GM15510 (cell line): ENCODE measurements around the gene BFSP2.

ENCODE experiments used
- POLR2A ChIP-seq: IDR thresholded peaks from 3 replicates; pipeline ENCODE4 v1.6.1; 2011; ENCODE audit warnings: borderline replicate concordance; ENCODE audit not compliant: insufficient read length; ENCODE audit errors: extremely low read depth

Gene BFSP2

GRCh38 chr3:133472242-133472641 is 72.4 kb downstream of the BFSP2 start:
- no peak for TF ChIP-seq POLR2A

GRCh38 chr3:133472889-133473288 is 73.0 kb downstream of the BFSP2 start:
- TF ChIP-seq POLR2A: no peak

DNA sequence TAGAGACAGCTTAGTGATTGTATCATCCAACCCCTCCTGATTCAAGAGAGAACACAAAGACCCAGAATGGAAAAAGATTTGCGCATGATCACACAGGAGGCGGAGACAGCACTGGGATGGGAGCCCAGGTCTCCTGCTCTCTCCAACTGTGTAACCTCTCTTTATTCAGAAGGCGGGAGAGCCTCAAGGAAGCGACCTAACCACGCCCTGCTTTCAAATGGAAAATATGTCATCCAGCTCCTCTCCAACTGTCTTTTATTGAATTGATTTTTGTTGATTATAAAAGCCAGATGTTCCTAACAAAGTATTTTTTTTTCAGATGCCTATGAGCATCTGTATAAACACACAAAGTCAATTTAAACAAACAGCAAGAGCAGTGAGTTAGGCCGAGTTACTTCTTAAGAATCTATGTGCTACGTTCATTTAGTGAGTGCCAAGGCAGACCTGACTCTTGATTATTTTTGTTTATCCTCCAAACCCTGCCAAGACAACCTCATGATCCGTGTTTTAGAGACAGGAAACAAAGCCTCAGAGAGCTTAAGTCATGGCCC is 74.5 kb downstream of the BFSP2 start:
- TF ChIP-seq POLR2A: no peak

- no peak for TF ChIP-seq POLR2A
Measured at GRCh38 chr3:133474817-133475216, 75.0 kb downstream of the BFSP2 start.

DNA sequence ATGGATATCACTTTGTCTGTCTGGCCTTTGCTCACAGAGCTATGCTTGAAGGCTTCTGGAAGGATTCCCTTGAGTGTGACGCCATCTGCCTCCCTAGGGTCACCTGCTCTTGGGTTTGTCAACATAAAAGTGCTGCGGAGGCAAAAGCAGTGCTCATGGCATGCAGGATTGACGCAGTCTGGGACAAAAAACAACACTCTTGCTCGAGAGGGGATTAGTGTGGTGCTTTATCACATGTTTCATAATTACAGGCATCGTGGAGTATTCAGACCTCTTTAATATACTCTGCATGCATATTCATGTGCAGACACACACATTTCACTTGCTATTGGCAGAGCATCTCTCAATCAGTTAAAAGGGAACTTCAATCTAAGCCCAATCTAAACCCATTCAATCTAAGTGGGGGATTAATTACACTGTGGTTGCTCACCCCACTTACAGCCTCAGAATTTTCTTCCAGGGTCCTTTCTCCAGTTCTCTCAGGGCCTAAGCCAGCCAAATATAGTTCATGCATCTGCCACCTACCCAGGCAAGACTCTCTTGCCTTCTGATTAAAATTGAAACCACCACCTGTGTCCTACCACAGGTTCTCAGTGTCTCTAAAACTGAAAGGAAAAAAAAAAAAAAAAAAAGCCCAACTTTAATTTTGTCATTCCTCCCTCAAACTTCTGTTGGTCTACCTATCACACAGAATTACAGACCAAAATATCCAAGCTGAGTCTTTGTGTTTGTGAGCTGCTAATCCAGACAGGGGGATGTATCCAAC is 75.6 kb downstream of the BFSP2 start:
- no peak for TF ChIP-seq POLR2A

GRCh38 chr3:133476971-133477375 is 77.1 kb downstream of the BFSP2 start:
- TF ChIP-seq POLR2A: no peak

- no peak for TF ChIP-seq POLR2A
Measured at GRCh38 chr3:133477487-133477886, 77.6 kb downstream of the BFSP2 start.

- TF ChIP-seq POLR2A: no peak
Measured at GRCh38 chr3:133478624-133479023, 78.8 kb downstream of the BFSP2 start.

- TF ChIP-seq POLR2A: no peak
Measured at GRCh38 chr3:133479401-133479800, 79.5 kb downstream of the BFSP2 start.

- peak; percentile 57 for TF ChIP-seq POLR2A
Measured at GRCh38 chr3:133479895-133480669, 80.2 kb downstream of the BFSP2 start.

GRCh38 chr3:133486658-133487057 is 86.8 kb downstream of the BFSP2 start:
- TF ChIP-seq POLR2A: no peak

- no peak for TF ChIP-seq POLR2A
Measured at GRCh38 chr3:133487204-133487603, 87.3 kb downstream of the BFSP2 start.

GRCh38 chr3:133487920-133488540 is 88.2 kb downstream of the BFSP2 start:
- no peak for TF ChIP-seq POLR2A

GRCh38 chr3:133488785-133489367 is 89.0 kb downstream of the BFSP2 start:
- TF ChIP-seq POLR2A: no peak
